ENCODE data around the gene NUCKS1. TPM values are rescaled to one million over a fixed set of nuclear protein-coding genes. Genes with fewer than 3 reads are reported as not detected.

The NUCKS1 gene
- total and polyA plus RNA-seq, 10 of the 15 experiments (the other 5 are each of a cell fraction or from before 2014, with no cell fraction given) = 40.5 to 135 (median 55.5) TPM

DNA sequence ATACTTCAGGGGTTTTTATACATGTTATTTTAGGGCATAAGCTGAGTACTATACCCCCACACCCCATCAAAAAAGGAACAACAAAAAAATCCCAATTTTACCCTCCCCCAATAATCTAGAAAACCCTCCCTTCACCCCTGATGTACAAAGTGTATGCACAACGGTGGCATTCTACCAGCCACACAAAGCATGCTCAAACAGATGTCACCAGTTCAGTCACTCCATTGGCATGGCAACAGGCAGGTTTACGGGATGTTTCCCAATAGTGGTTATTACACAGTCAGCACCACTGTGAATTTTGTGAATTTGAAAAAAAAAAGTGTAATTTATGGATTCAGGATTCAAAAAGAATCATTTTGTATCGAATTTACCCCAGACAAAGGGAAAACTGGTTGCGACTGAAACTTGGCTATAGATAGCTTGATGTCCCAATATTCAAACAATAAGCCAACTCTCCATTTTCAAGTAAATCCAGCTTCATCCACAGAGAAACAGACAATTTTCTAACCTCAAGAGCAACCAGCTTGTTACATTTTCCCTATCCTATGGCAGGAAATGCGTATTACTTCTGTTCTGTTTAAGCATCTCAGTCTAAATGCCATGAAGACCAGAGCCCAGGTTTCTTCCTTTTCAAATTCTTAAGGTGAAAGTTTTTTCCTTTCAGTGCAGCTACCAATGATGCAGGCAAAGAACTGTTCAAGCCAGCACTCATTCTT, 35.6 kb downstream of the NUCKS1 start:
- in situ Hi-C loops (cut with MboI) = loop anchor here (5.0 kb wide), 1 partner anchor 127 kb away; no protein-coding TSS in a partner anchor
- H3K9ac ChIP-seq (ENCODE audit: control insufficient read depth, insufficient read depth, low read length) = no peak overlapping the region
- H3K4me1 ChIP-seq (ENCODE audit: control insufficient read depth, insufficient read depth, low read length) = no peaks in the 10 kb centered on the region

More for the DNA sequence above, 35.6 kb downstream of the NUCKS1 start:
- Histone ChIP-seq H2AFZ (ENCODE audit: control insufficient read depth, low read depth, low read length) (no peak overlapping the region), H4K20me1 (ENCODE audit: control insufficient read depth, insufficient read depth) (no peaks in the 10 kb centered on the region), H3K79me2 (ENCODE audit: control insufficient read depth, insufficient read depth, low read length) (no peaks in the 10 kb centered on the region), H3K27me3 (replicated peaks in 1 of 2; ENCODE audit: control insufficient read depth in 2 of 2, insufficient read depth in 2 of 2, low read length in 1 of 2) (no peaks in the 10 kb centered on the region), H3K4me3 (no peak overlapping the region), H3K27ac (ENCODE audit: control insufficient read depth, insufficient read depth) (no peak overlapping the region), H3K9me3 (replicated peaks; ENCODE audit: control insufficient read depth, insufficient read depth, low read length) (no peaks in the 10 kb centered on the region), H3K4me2 (ENCODE audit: control insufficient read depth, insufficient read depth) (no peak overlapping the region), H3K36me3 (ENCODE audit: control insufficient read depth in 2 of 2, insufficient read depth in 2 of 2, low read length in 1 of 2) (peaks cover 5 to 15% of the 10 kb centered on the region in 2 experiments)
- CTCF ChIA-PET = interaction anchor here (0.7 to 16.5 kb wide), 16 partner anchors 8 to 263 kb away, joined by 3 to 1339 read pairs (median 6); partner anchors contain the start of gene SLC45A3
- intact Hi-C loops (cut with micrococcal nuclease; ENCODE audit: unreplicated experiment) = no loop called here
- BruUV-seq (replicated peaks) = no TSS peak
- RAD21 ChIA-PET (ENCODE audit: unreplicated experiment) = interaction anchor here (0.7 to 10.5 kb wide), 14 partner anchors 9 to 263 kb away, joined by 3 to 538 read pairs (median 6); partner anchors contain the start of genes ELK4 and RAB29
- FAIRE-seq (no peak), ATAC-seq (no peak), DNase-seq (ENCODE audit: low read depth, low spot score) (no peak)
- 86% methylated on average over 5 of the region's 5 CpGs for WGBS (ENCODE audit: insufficient coverage, insufficient replicate concordance, low lambda C conversion rate, missing lambda C conversion rate)
- TF ChIP-seq NR2C2 (IDR thresholded peaks at IDR 0.05; ENCODE audit: borderline replicate concordance, control insufficient read depth, insufficient read length, low read depth) (no peak), DPF2 (IDR thresholded peaks at IDR 0.05) (no peak), BMI1 (IDR thresholded peaks at IDR 0.05; ENCODE audit: borderline replicate concordance) (no peak), HDGF (IDR thresholded peaks at IDR 0.05) (no peak)
- TF ChIP-seq, protein P1, sequence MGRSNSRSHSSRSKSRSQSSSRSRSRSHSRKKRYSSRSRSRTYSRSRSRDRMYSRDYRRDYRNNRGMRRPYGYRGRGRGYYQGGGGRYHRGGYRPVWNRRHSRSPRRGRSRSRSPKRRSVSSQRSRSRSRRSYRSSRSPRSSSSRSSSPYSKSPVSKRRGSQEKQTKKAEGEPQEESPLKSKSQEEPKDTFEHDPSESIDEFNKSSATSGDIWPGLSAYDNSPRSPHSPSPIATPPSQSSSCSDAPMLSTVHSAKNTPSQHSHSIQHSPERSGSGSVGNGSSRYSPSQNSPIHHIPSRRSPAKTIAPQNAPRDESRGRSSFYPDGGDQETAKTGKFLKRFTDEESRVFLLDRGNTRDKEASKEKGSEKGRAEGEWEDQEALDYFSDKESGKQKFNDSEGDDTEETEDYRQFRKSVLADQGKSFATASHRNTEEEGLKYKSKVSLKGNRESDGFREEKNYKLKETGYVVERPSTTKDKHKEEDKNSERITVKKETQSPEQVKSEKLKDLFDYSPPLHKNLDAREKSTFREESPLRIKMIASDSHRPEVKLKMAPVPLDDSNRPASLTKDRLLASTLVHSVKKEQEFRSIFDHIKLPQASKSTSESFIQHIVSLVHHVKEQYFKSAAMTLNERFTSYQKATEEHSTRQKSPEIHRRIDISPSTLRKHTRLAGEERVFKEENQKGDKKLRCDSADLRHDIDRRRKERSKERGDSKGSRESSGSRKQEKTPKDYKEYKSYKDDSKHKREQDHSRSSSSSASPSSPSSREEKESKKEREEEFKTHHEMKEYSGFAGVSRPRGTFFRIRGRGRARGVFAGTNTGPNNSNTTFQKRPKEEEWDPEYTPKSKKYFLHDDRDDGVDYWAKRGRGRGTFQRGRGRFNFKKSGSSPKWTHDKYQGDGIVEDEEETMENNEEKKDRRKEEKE (IDR thresholded peaks at IDR 0.05) = no peak
- SMC1A ChIA-PET (ENCODE audit: uncharacterized antibody, unreplicated experiment) = interaction anchor here (0.6 to 19.5 kb wide), 20 partner anchors 9 to 458 kb away, joined by 3 to 1008 read pairs (median 5); no protein-coding TSS in a partner anchor
- POLR2A ChIA-PET = interaction anchor here (0.8 to 10.1 kb wide), 10 partner anchors 27 to 121 kb away, joined by 3 to 89 read pairs (median 6); partner anchors contain the start of gene SLC45A3

Data from GM12878 (cell line).